ENCODE data around the gene UMODL1. TPM values are rescaled to one million over a fixed set of nuclear protein-coding genes. Genes with fewer than 3 reads are reported as not detected.

UMODL1 gene
- total and polyA plus RNA-seq, 2 donors (not counting 3 experiments of a cell fraction or from before 2014, with no cell fraction given): not detected

GRCh38 chr21:42183374-42184266, 112.5 kb downstream of the UMODL1 start:
- Histone ChIP-seq H3K4me1 (ENCODE audit: control insufficient read depth, extremely low read depth, insufficient read depth, low read length) (no peaks in the 10 kb centered on the region), H3K9me1 (replicated peaks; ENCODE audit: control insufficient read depth, extremely low read depth, insufficient read depth, low read length) (no peaks in the 10 kb centered on the region), H3K9ac (replicated peaks; ENCODE audit: extremely low read depth, insufficient read depth, low read length) (no peak overlapping the region), H4K20me1 (replicated peaks; ENCODE audit: control insufficient read depth, extremely low read depth, insufficient read depth, low read length) (no peaks in the 10 kb centered on the region), H3K36me3 (ENCODE audit: control insufficient read depth in 2 of 2, extremely low read depth in 1 of 2, insufficient read depth in 2 of 2, low read length in 2 of 2) (no peaks in the 10 kb centered on the region), H2AFZ (ENCODE audit: low read depth, low read length) (no peak overlapping the region), H3K79me2 (ENCODE audit: control insufficient read depth, insufficient read depth, low read length) (no peaks in the 10 kb centered on the region), H3K27ac (ENCODE audit: insufficient read depth, low read depth, low read length) (no peak overlapping the region), H3K4me3 (replicated peaks in 1 of 3; ENCODE audit: insufficient read depth in 1 of 3, low read depth in 1 of 3, low read length in 3 of 3) (no peak overlapping the region), H3K4me2 (ENCODE audit: insufficient read depth, low read length) (no peak overlapping the region), H3K27me3 (ENCODE audit: control insufficient read depth in 2 of 2, insufficient read depth in 2 of 2, low read length in 2 of 2) (peaks cover 2 to 7% of the 10 kb centered on the region in 2 experiments), H3K9me3 (replicated peaks; ENCODE audit: control insufficient read depth, insufficient read depth, low read length) (no peaks in the 10 kb centered on the region)
- no TSS peak for BruUV-seq (replicated peaks)
- FAIRE-seq (no peak), DNase-seq (ENCODE audit: low read depth, low spot score) (no peak)
- dilution Hi-C loops (cut with MboI; ENCODE audit: extremely low pct_ligation_motif_present, low sequenced_read_pairs): no loop called here
- TF ChIP-seq FOS (IDR thresholded peaks at IDR 0.05; ENCODE audit: borderline replicate concordance, insufficient read depth, low read length): no peak
- TF ChIP-seq MYC (IDR thresholded peaks at IDR 0.05; ENCODE audit: low read depth, low read length): no peak
- TF ChIP-seq EZH2 (IDR thresholded peaks at IDR 0.05; ENCODE audit: borderline replicate concordance, low read depth, low read length, severe bottlenecking): no peak
- TF ChIP-seq MAX (IDR thresholded peaks at IDR 0.05; ENCODE audit: insufficient read depth, insufficient read length): no peak
- TF ChIP-seq GATA2 (IDR thresholded peaks at IDR 0.05; ENCODE audit: insufficient read depth, insufficient read length, low read depth, low read length): no peak
- no peak for TF ChIP-seq POLR2A (IDR thresholded peaks at IDR 0.05; ENCODE audit: low read depth, low read length)
- TF ChIP-seq POLR2AphosphoS5 (IDR thresholded peaks at IDR 0.05; ENCODE audit: insufficient read depth, low read depth, low read length): no peak
- no peak for TF ChIP-seq JUN (IDR thresholded peaks at IDR 0.05; ENCODE audit: borderline replicate concordance, insufficient read depth, insufficient read length, low read depth)
- no peak for TF ChIP-seq CTCF (IDR thresholded peaks at IDR 0.05; ENCODE audit: extremely low read depth in 1 of 2, insufficient read depth in 1 of 2, low read depth in 1 of 2, low read length in 2 of 2)
- POLR2A ChIA-PET: no interaction called here
- CTCF ChIA-PET: no interaction called here
- intact Hi-C loops (cut with micrococcal nuclease): no loop called here

Data from endothelial cell of umbilical vein (primary cell).